HEK293 (cell line): ENCODE measurements around the gene TMEM125.

Source experiments
- CTCF ChIA-PET: fragments of 350-600 bp; formaldehyde crosslinking; extraction: SDS; loops from one replicate; lab custom pipeline; 2021; ENCODE audit warnings: antibody characterized with exemption; lab: Yijun Ruan, JAX
- POLR2A ChIA-PET: fragments of 300-600 bp; formaldehyde crosslinking; extraction: SDS; loops from one replicate; lab custom pipeline; 2020; ENCODE audit warnings: antibody characterized with exemption, inconsistent platforms; lab: Yijun Ruan, JAX
- H3K27ac ChIP-seq: fragments of 200-500 bp; sonication (Bioruptor generic); 2 replicates; pipeline ENCODE4 v1.5.1; 2014; ENCODE audit warnings: low read depth, low read length, control low read depth, inconsistent platforms; ENCODE audit errors: extremely low read depth
- H3K36me3 ChIP-seq, 2 experiments: fragments of 200-500 bp in 1 of 2; sonication (Bioruptor generic) in 1 of 2; 1 replicate in 1 of 2; 2 replicates in 1 of 2; pipeline ENCODE4 v1.5.1; 2014 to 2017; ENCODE audit warnings: inconsistent platforms in 2 of 2, low read length in 2 of 2; ENCODE audit not compliant: control insufficient read depth in 2 of 2, insufficient read depth in 1 of 2
- H3K4me1 ChIP-seq: fragments of 200-500 bp; sonication (Bioruptor generic); 2 replicates; pipeline ENCODE4 v1.5.1; 2014; ENCODE audit warnings: mild to moderate bottlenecking, low read length, inconsistent platforms; ENCODE audit not compliant: control insufficient read depth, insufficient read depth
- H3K4me3 ChIP-seq: 2 replicates; pipeline ENCODE4 v1.5.1; 2011; ENCODE audit warnings: low read depth, mild to moderate bottlenecking, control low read depth, low read length, moderate library complexity
- H3K9me3 ChIP-seq: fragments of 200-500 bp; sonication (Bioruptor generic); 2 replicates; pipeline ENCODE4 v1.5.1; 2014; ENCODE audit warnings: low read depth, low read length, inconsistent platforms; ENCODE audit not compliant: control insufficient read depth, insufficient read depth
- HOXA7 ChIP-seq: sonication (generic); formaldehyde crosslinking; IDR thresholded peaks from 2 replicates; pipeline ENCODE4 v1.8.1; 2022; ENCODE audit warnings: missing genetic modification reagents, borderline replicate concordance
- OSR2 ChIP-seq: fragments of 450-650 bp; formaldehyde crosslinking; IDR thresholded peaks from 2 replicates; pipeline ENCODE4 v1.5.1; 2016; ENCODE audit warnings: missing biosample characterization, missing genetic modification characterization
- SCRT2 ChIP-seq: fragments of 450-650 bp; formaldehyde crosslinking; IDR thresholded peaks from 2 replicates; pipeline ENCODE4 v1.5.1; 2016; ENCODE audit warnings: missing biosample characterization, missing genetic modification characterization
- ZFHX2 ChIP-seq: fragments of 450-650 bp; formaldehyde crosslinking; conservative IDR thresholded peaks from 2 replicates; pipeline ENCODE4 v1.5.1; 2016; ENCODE audit warnings: missing biosample characterization, missing genetic modification characterization
- ZFP69B ChIP-seq: fragments of 450-650 bp; formaldehyde crosslinking; IDR thresholded peaks from 2 replicates; pipeline ENCODE4 v1.5.1; 2016; ENCODE audit warnings: missing biosample characterization, missing genetic modification characterization
- ZIC2 ChIP-seq: fragments of 450-650 bp; formaldehyde crosslinking; IDR thresholded peaks from 2 replicates; pipeline ENCODE4 v1.5.1; 2016; ENCODE audit warnings: missing biosample characterization, missing genetic modification characterization
- ZNF175 ChIP-seq: fragments of 450-650 bp; formaldehyde crosslinking; IDR thresholded peaks from 2 replicates; pipeline ENCODE4 v1.5.1; 2016; ENCODE audit warnings: missing biosample characterization, missing genetic modification characterization
- ZNF18 ChIP-seq: fragments of 450-650 bp; formaldehyde crosslinking; IDR thresholded peaks from 2 replicates; pipeline ENCODE4 v1.5.1; 2016; ENCODE audit warnings: missing biosample characterization, missing genetic modification characterization
- ZNF221 ChIP-seq: fragments of 450-650 bp; formaldehyde crosslinking; IDR thresholded peaks from 2 replicates; pipeline ENCODE4 v1.5.1; 2017; ENCODE audit warnings: missing biosample characterization, missing genetic modification characterization, borderline replicate concordance
- ZNF391 ChIP-seq: fragments of 450-650 bp; formaldehyde crosslinking; IDR thresholded peaks from 2 replicates; pipeline ENCODE4 v1.5.1; 2016; ENCODE audit warnings: low read depth, missing biosample characterization, missing genetic modification characterization, borderline replicate concordance
- ZNF398 ChIP-seq: fragments of 450-650 bp; formaldehyde crosslinking; IDR thresholded peaks from 2 replicates; pipeline ENCODE4 v1.5.1; 2017; ENCODE audit warnings: missing biosample characterization, missing genetic modification characterization
- ZNF473 ChIP-seq: fragments of 450-650 bp; formaldehyde crosslinking; IDR thresholded peaks from 2 replicates; pipeline ENCODE4 v1.5.1; 2017; ENCODE audit warnings: missing biosample characterization, missing genetic modification characterization
- ZNF548 ChIP-seq: fragments of 450-650 bp; formaldehyde crosslinking; IDR thresholded peaks from 2 replicates; pipeline ENCODE4 v1.5.1; 2016; ENCODE audit warnings: missing biosample characterization, missing genetic modification characterization
- ZNF561 ChIP-seq: fragments of 450-650 bp; IDR thresholded peaks from 2 replicates; pipeline ENCODE4 v1.5.1; 2018; ENCODE audit warnings: missing biosample characterization, missing genetic modification characterization, borderline replicate concordance
- ZNF571 ChIP-seq: fragments of 450-650 bp; formaldehyde crosslinking; IDR thresholded peaks from 2 replicates; pipeline ENCODE4 v1.5.0; 2017; ENCODE audit warnings: missing biosample characterization, missing genetic modification characterization
- ZNF664 ChIP-seq: fragments of 450-650 bp; formaldehyde crosslinking; IDR thresholded peaks from 2 replicates; pipeline ENCODE4 v1.5.1; 2016; ENCODE audit warnings: missing biosample characterization, missing genetic modification characterization

The TMEM125 gene

GRCh38 chr1:43304314-43304681 is 34.5 kb downstream of the TMEM125 start:
- POLR2A ChIA-PET: interaction anchor here (1.0 kb wide), 1 partner anchor 54 kb away, joined by 3 read pairs; no protein-coding TSS in a partner anchor

GRCh38 chr1:43304771-43305300 is 35.1 kb downstream of the TMEM125 start:
- H3K9me3 ChIP-seq: no peaks in the 10 kb centered on the region
- no peak overlapping the region for H3K4me3 ChIP-seq
- POLR2A ChIA-PET: no interaction called here

More at GRCh38 chr1:43304314-43304681, 34.5 kb downstream of the TMEM125 start:
- Histone ChIP-seq H3K4me3 (no peak overlapping the region), H3K9me3 (no peaks in the 10 kb centered on the region), H3K36me3 (no peaks in the 10 kb centered on the region), H3K27ac (no peak overlapping the region), H3K4me1 (no peaks in the 10 kb centered on the region)
- CTCF ChIA-PET: interaction anchor here (0.6 to 0.7 kb wide), 2 partner anchors 50 to 116 kb away, joined by 3 read pairs; no protein-coding TSS in a partner anchor
- TF ChIP-seq ZFP69B: no peak
- TF ChIP-seq ZNF398 (tag by site-specific recombination): no peak
- TF ChIP-seq ZNF548 (tag by site-specific recombination): no peak
- TF ChIP-seq ZNF18 (tag by site-specific recombination): no peak
- no peak for TF ChIP-seq ZNF561
- no peak for TF ChIP-seq SCRT2 (tag by site-specific recombination)
- no peak for TF ChIP-seq ZNF571
- no peak for TF ChIP-seq HOXA7 (CRISPR knock-in tag)

GRCh38 chr1:43305461-43305860 is 35.7 kb downstream of the TMEM125 start:
- H3K27ac ChIP-seq: no peak overlapping the region
- H3K36me3 ChIP-seq: no peaks in the 10 kb centered on the region
- no peak for TF ChIP-seq ZNF391
- TF ChIP-seq ZNF398 (tag by site-specific recombination): no peak
- TF ChIP-seq ZNF175 (tag by site-specific recombination): no peak
- no peak for TF ChIP-seq ZNF221 (tag by site-specific recombination)
- no peak for TF ChIP-seq ZNF664 (tag by site-specific recombination)
- TF ChIP-seq OSR2 (tag by site-specific recombination): no peak
- ChIA-PET CTCF (interaction anchor here (0.6 kb wide), 1 partner anchor 419 kb away, joined by 3 read pairs; no protein-coding TSS in a partner anchor), POLR2A (no interaction called here)
- H3K4me3 ChIP-seq: no peak overlapping the region
- H3K9me3 ChIP-seq: no peaks in the 10 kb centered on the region
- no peaks in the 10 kb centered on the region for H3K4me1 ChIP-seq

More at GRCh38 chr1:43304771-43305300, 35.1 kb downstream of the TMEM125 start:
- TF ChIP-seq ZIC2 (tag by site-specific recombination): no peak
- TF ChIP-seq ZFHX2: peak; percentile 21; the same call in 1 of the 2 replicates
- no peak for TF ChIP-seq ZNF473 (tag by site-specific recombination)
- CTCF ChIA-PET: no interaction called here
- Histone ChIP-seq H3K4me1 (no peaks in the 10 kb centered on the region), H3K27ac (no peak overlapping the region), H3K36me3 (no peaks in the 10 kb centered on the region)
